IMR-90 (cell line): ENCODE measurements around the gene BACH1. TPM values are rescaled to one million over a fixed set of nuclear protein-coding genes. Genes with fewer than 3 reads are reported as not detected.

ENCODE experiments used
- ATAC-seq: fragments of 200-7000 bp; cut with Tn5 transposase; 2 replicates; pipeline ENCODE4 v1.9.1; 2020; ENCODE audit warnings: low read depth, mild to moderate bottlenecking, moderate library complexity
- BruUV-seq: library from RNA; stranded (reverse); fragments of 400-500 nt; replicated peaks from 2 replicates; lab custom pipeline; 2021; lab: Mats Ljungman, UMichigan
- CTCF ChIA-PET: fragments of 300-600 bp; formaldehyde crosslinking; extraction: SDS; loops from one replicate; lab custom pipeline; 2021; ENCODE audit warnings: antibody characterized with exemption; lab: Yijun Ruan, JAX
- POLR2A ChIA-PET: fragments of 300-600 bp; sonication (Branson Sonifier 250); formaldehyde crosslinking; loops from one replicate; lab custom pipeline; 2022; ENCODE audit warnings: antibody characterized with exemption; ENCODE audit not compliant: unreplicated experiment; lab: Charles Lee
- DNase-seq: peaks from one replicate; pipeline ENCODE4 v3.0.0; 2013
- H2AFZ ChIP-seq: replicated peaks from 2 replicates; pipeline ENCODE3; 2013; ENCODE audit warnings: low read length, mild to moderate bottlenecking; ENCODE audit not compliant: poor library complexity
- H2AK5ac ChIP-seq: 2 replicates; pipeline ENCODE4 v1.6.1; 2013; ENCODE audit warnings: low read depth, low read length, inconsistent platforms
- H2AK9ac ChIP-seq: replicated peaks from 2 replicates; pipeline ENCODE3; 2013; ENCODE audit warnings: mild to moderate bottlenecking, low read depth, low read length, moderate library complexity; ENCODE audit not compliant: poor library complexity
- H2BK120ac ChIP-seq: 2 replicates; pipeline ENCODE4 v1.6.1; 2013; ENCODE audit warnings: low read depth, low read length, inconsistent platforms
- H2BK15ac ChIP-seq: 3 replicates; pipeline ENCODE4 v1.6.1; 2013; ENCODE audit warnings: low read depth, low read length, inconsistent platforms
- H2BK20ac ChIP-seq: 2 replicates; pipeline ENCODE4 v1.6.1; 2013; ENCODE audit warnings: low read depth, mild to moderate bottlenecking, inconsistent platforms, low read length, moderate library complexity
- H2BK5ac ChIP-seq: 2 replicates; pipeline ENCODE4 v1.6.1; 2013; ENCODE audit warnings: mild to moderate bottlenecking, low read depth, low read length, inconsistent platforms; ENCODE audit not compliant: poor library complexity, severe bottlenecking
- H3K14ac ChIP-seq: replicated peaks from 2 replicates; pipeline ENCODE4 v1.6.1; 2013; ENCODE audit warnings: low read depth, low read length, inconsistent platforms
- H3K18ac ChIP-seq: 2 replicates; pipeline ENCODE4 v1.6.1; 2013; ENCODE audit warnings: low read depth, low read length, control low read depth
- H3K23ac ChIP-seq: 2 replicates; pipeline ENCODE4 v1.6.1; 2013; ENCODE audit warnings: low read depth, low read length, inconsistent platforms
- H3K27ac ChIP-seq: 2 replicates; pipeline ENCODE4 v1.5.1; 2013; ENCODE audit warnings: mild to moderate bottlenecking, control low read depth, low read length; ENCODE audit not compliant: insufficient read depth
- H3K27me3 ChIP-seq: 2 replicates; pipeline ENCODE4 v1.6.1; 2013; ENCODE audit warnings: low read length; ENCODE audit not compliant: control insufficient read depth, insufficient read depth
- H3K36me3 ChIP-seq: 2 replicates; pipeline ENCODE4 v1.6.1; 2013; ENCODE audit warnings: low read length, mixed read lengths; ENCODE audit not compliant: control insufficient read depth, insufficient read depth
- H3K4ac ChIP-seq: 2 replicates; pipeline ENCODE4 v1.6.1; 2013; ENCODE audit warnings: low read depth, low read length, inconsistent platforms
- H3K4me1 ChIP-seq: 2 replicates; pipeline ENCODE4 v1.6.1; 2013; ENCODE audit warnings: low read length, mixed read lengths; ENCODE audit not compliant: control insufficient read depth, insufficient read depth
- H3K4me2 ChIP-seq: 2 replicates; pipeline ENCODE4 v1.6.1; 2013; ENCODE audit warnings: low read depth, mild to moderate bottlenecking, control low read depth, low read length, moderate library complexity
- H3K4me3 ChIP-seq: 2 replicates; pipeline ENCODE4 v1.5.1; 2013; ENCODE audit warnings: low read depth, mild to moderate bottlenecking, control low read depth, low read length, moderate library complexity; ENCODE audit not compliant: insufficient read depth
- H3K56ac ChIP-seq: 2 replicates; pipeline ENCODE4 v1.6.1; 2013; ENCODE audit warnings: low read length, inconsistent platforms; ENCODE audit not compliant: insufficient read depth; ENCODE audit errors: extremely low read depth
- H3K79me1 ChIP-seq, 2 experiments: 2 replicates each; pipeline ENCODE4 v1.6.1; 2013; ENCODE audit warnings: low read length in 2 of 2, inconsistent platforms in 1 of 2, low read depth in 1 of 2
- H3K9ac ChIP-seq: 2 replicates; pipeline ENCODE4 v1.6.1; 2013; ENCODE audit warnings: low read depth, low read length, control low read depth
- H3K9me1 ChIP-seq: 2 replicates; pipeline ENCODE4 v1.6.1; 2013; ENCODE audit warnings: low read length, inconsistent platforms; ENCODE audit not compliant: insufficient read depth
- H3K9me3 ChIP-seq: 2 replicates; pipeline ENCODE4 v1.6.1; 2013; ENCODE audit warnings: low read length; ENCODE audit not compliant: control insufficient read depth, insufficient read depth
- H4K20me1 ChIP-seq: 2 replicates; pipeline ENCODE4 v1.6.1; 2013; ENCODE audit warnings: low read length, inconsistent platforms; ENCODE audit not compliant: insufficient read depth
- H4K5ac ChIP-seq: 2 replicates; pipeline ENCODE4 v1.6.1; 2013; ENCODE audit warnings: mild to moderate bottlenecking, low read depth, low read length, control low read depth
- H4K8ac ChIP-seq, 2 experiments: 2 replicates each; pipeline ENCODE4 v1.6.1; 2013; ENCODE audit warnings: low read depth in 2 of 2, low read length in 2 of 2, control low read depth in 1 of 2, inconsistent platforms in 1 of 2
- H4K91ac ChIP-seq: 2 replicates; pipeline ENCODE4 v1.6.1; 2013; ENCODE audit warnings: low read depth, low read length, inconsistent platforms; ENCODE audit not compliant: insufficient read depth
- BHLHE40 ChIP-seq: fragments of 150-350 bp; IDR thresholded peaks from 2 replicates; pipeline ENCODE4 v1.6.1; 2016; ENCODE audit warnings: mild to moderate bottlenecking, low read depth, low read length
- CEBPB ChIP-seq: IDR thresholded peaks from 2 replicates; pipeline ENCODE4 v1.6.1; 2012; ENCODE audit warnings: low read depth, low read length, improper control_type of control experiment
- CHD1 ChIP-seq: IDR thresholded peaks from 2 replicates; pipeline ENCODE4 v1.6.1; 2012; ENCODE audit warnings: low read depth, low read length, improper control_type of control experiment
- CTCF ChIP-seq: conservative IDR thresholded peaks from 2 replicates; pipeline ENCODE4 v1.5.1; 2012; ENCODE audit warnings: mild to moderate bottlenecking, low read depth, low read length, improper control_type of control experiment
- ELK1 ChIP-seq: fragments of 150-350 bp; IDR thresholded peaks from 2 replicates; pipeline ENCODE4 v1.6.1; 2016; ENCODE audit warnings: low read depth, mild to moderate bottlenecking, low read length, moderate library complexity, borderline replicate concordance
- FOS ChIP-seq: fragments of 150-350 bp; IDR thresholded peaks from 2 replicates; pipeline ENCODE4 v1.6.1; 2016; ENCODE audit warnings: low read depth, low read length
- MAFK ChIP-seq: IDR thresholded peaks from 2 replicates; pipeline ENCODE4 v1.6.1; 2012; ENCODE audit warnings: low read depth, low read length, improper control_type of control experiment
- MAZ ChIP-seq: IDR thresholded peaks from 2 replicates; pipeline ENCODE4 v1.6.1; 2012; ENCODE audit warnings: low read depth, mild to moderate bottlenecking, low read length, improper control_type of control experiment, moderate library complexity, borderline replicate concordance
- MXI1 ChIP-seq: IDR thresholded peaks from 2 replicates; pipeline ENCODE4 v1.6.1; 2012; ENCODE audit warnings: low read depth, mild to moderate bottlenecking, low read length, moderate library complexity, borderline replicate concordance
- NFE2L2 ChIP-seq: fragments of 150-350 bp; IDR thresholded peaks from 2 replicates; pipeline ENCODE4 v1.6.1; 2016; ENCODE audit warnings: low read depth, mild to moderate bottlenecking, low read length
- POLR2A ChIP-seq: IDR thresholded peaks from 2 replicates; pipeline ENCODE4 v1.6.1; 2012; ENCODE audit warnings: mild to moderate bottlenecking, low read depth, low read length
- RAD21 ChIP-seq: IDR thresholded peaks from 2 replicates; pipeline ENCODE4 v1.6.1; 2012; ENCODE audit warnings: low read length, improper control_type of control experiment
- RCOR1 ChIP-seq: IDR thresholded peaks from 2 replicates; pipeline ENCODE4 v1.6.1; 2012; ENCODE audit warnings: mild to moderate bottlenecking, low read length, improper control_type of control experiment; ENCODE audit not compliant: insufficient replicate concordance
- RFX5 ChIP-seq: IDR thresholded peaks from 2 replicates; pipeline ENCODE4 v1.8.0; 2012; ENCODE audit warnings: low read depth, mild to moderate bottlenecking, low read length, moderate library complexity
- SMC3 ChIP-seq: fragments of 150-350 bp; IDR thresholded peaks from 2 replicates; pipeline ENCODE4 v1.6.1; 2016; ENCODE audit warnings: low read depth, mild to moderate bottlenecking, antibody characterized with exemption, low read length, moderate library complexity
- USF2 ChIP-seq: fragments of 150-350 bp; IDR thresholded peaks from 2 replicates; pipeline ENCODE4 v1.6.1; 2017; ENCODE audit warnings: mild to moderate bottlenecking, antibody characterized with exemption, low read length, low read depth
- whole genome bisulfite sequencing, 2 experiments: methylation state at CpG; one replicate each; pipeline versions ENCODE4 v1.1.5 to v1.1.7; 2013; ENCODE audit warnings: missing lambda C conversion rate in 2 of 2; ENCODE audit not compliant: insufficient read length in 1 of 2; ENCODE audit errors: extremely low coverage in 2 of 2; 5-methylcytosine and 5-hydroxymethylcytosine counted together
- dilution Hi-C: fragments of 300-500 bp; cut with HindIII; formaldehyde crosslinking; loops from one replicate; pipeline ENCODE4 v1.14.3; 2018; ENCODE audit warnings: low sequenced_read_pairs; ENCODE audit not compliant: unreplicated experiment
- in situ Hi-C: fragments of 300-500 bp; cut with MboI; formaldehyde crosslinking; loops from 3 replicates; pipeline ENCODE4 v1.14.3; 2019; ENCODE audit warnings: low sequenced_read_pairs, inconsistent platforms, mixed read lengths
- intact Hi-C: fragments of 100-400 bp; cut with micrococcal nuclease; formaldehyde crosslinking; loops from 2 replicates; pipeline ENCODE4 v1.10.0; 2022
- polyA plus RNA-seq, 3 experiments: library from polyadenylated mRNA; depleted of rRNA; stranded (reverse); fragments of >200 nt; gene quantifications; 2 replicates each; pipeline ENCODE4 v1.2.3, GENCODE V29; 2012; ENCODE audit warnings: low replicate concordance in 1 of 3
- total RNA-seq: library from RNA; depleted of rRNA; stranded (reverse); fragments of >200 nt; gene quantifications from 2 replicates; pipeline ENCODE4 v1.2.3, GENCODE V29; 2012

BACH1 gene
- total and polyA plus RNA-seq, 2 of the 4 experiments (the other 2 are of a cell fraction): 23.1 to 108 TPM

GRCh38 chr21:29329406-29329805 lies 30.7 kb downstream of the BACH1 start:
- intact Hi-C loops: no loop called here

More at GRCh38 chr21:29329406-29329805, 30.7 kb downstream of the BACH1 start:
- H4K91ac ChIP-seq: no peak overlapping the region
- no peaks in the 10 kb centered on the region for H3K27me3 ChIP-seq
- no peak overlapping the region; the same call in 1 of the 2 replicates for H3K18ac ChIP-seq
- no peak for DNase-seq
- H2BK15ac ChIP-seq: no peak overlapping the region
- no TSS peak for BruUV-seq
- H2AK9ac ChIP-seq: no peak overlapping the region
- peak overlapping the region; percentile 58 for H2BK5ac ChIP-seq
- no peak overlapping the region for H3K56ac ChIP-seq
- CTCF ChIA-PET: no interaction called here
- H3K4me1 ChIP-seq: peaks cover 9% of the 10 kb centered on the region
- H3K4me2 ChIP-seq: peak overlapping the region; percentile 51; the same call in 1 of the 2 replicates
- no CpG with 5 or more reads among the region's 5 CpGs for WGBS, 2 experiments
- dilution Hi-C loops: no loop called here
- in situ Hi-C loops: no loop called here
- no peak overlapping the region for H3K27ac ChIP-seq
- H3K4me3 ChIP-seq: no peak overlapping the region
- no peak overlapping the region for H2BK20ac ChIP-seq
- H2AFZ ChIP-seq: no peak overlapping the region
- no peak overlapping the region for H3K4ac ChIP-seq
- no peak overlapping the region for H4K8ac ChIP-seq
- H3K36me3 ChIP-seq: peaks cover 30% of the 10 kb centered on the region
- no peak for ATAC-seq
- H3K79me1 ChIP-seq: peaks cover 16 to 49% of the 10 kb centered on the region in 2 experiments; a peak in 3 of 4 replicates
- TF ChIP-seq SMC3: no peak
- TF ChIP-seq NFE2L2: no peak
- no peak for TF ChIP-seq FOS
- no peak for TF ChIP-seq RFX5
- TF ChIP-seq MAFK: no peak
- no peak for TF ChIP-seq ELK1
- no peak for TF ChIP-seq USF2
- no peak for TF ChIP-seq CHD1
- TF ChIP-seq CEBPB: no peak
- no peak for TF ChIP-seq MAZ
- TF ChIP-seq BHLHE40: no peak
- TF ChIP-seq RCOR1: no peak
- TF ChIP-seq MXI1: no peak
- no peak for TF ChIP-seq RAD21
- TF ChIP-seq CTCF: no peak
- TF ChIP-seq POLR2A: no peak
- H4K5ac ChIP-seq: no peak overlapping the region
- no peak overlapping the region for H2AK5ac ChIP-seq
- POLR2A ChIA-PET: no interaction called here
- no peak overlapping the region for H3K23ac ChIP-seq
- no peaks in the 10 kb centered on the region for H3K9me3 ChIP-seq
- peaks cover 10% of the 10 kb centered on the region; the same call in 1 of the 2 replicates for H3K9me1 ChIP-seq
- peaks cover 39% of the 10 kb centered on the region for H4K20me1 ChIP-seq
- no peak overlapping the region for H3K14ac ChIP-seq
- H2BK120ac ChIP-seq: no peak overlapping the region
- H3K9ac ChIP-seq: no peak overlapping the region
